Activated CD8-positive, alpha-beta memory T cell treated with anti-CD3 and anti-CD28 coated beads, Interleukin-2, amount 10 ng/mL, durations not matched to agents 7 days and 5 days (primary cell): Measurements from ENCODE around the gene NCAPG2. TPM values are rescaled to one million over a fixed set of nuclear protein-coding genes. Genes with fewer than 3 reads are reported as not detected.

Experiments used
- ATAC-seq: fragments of 150-1000 bp; cut with Tn5 transposase; one replicate; pipeline ENCODE4 v1.10.0; 2021; ENCODE audit warnings: moderate library complexity
- CTCF ChIA-PET: fragments of 350-600 bp; sonication (Branson Sonifier 250); formaldehyde crosslinking; loops from one replicate; lab custom pipeline; 2021; ENCODE audit warnings: antibody characterized with exemption; lab: Charles Lee
- DNase-seq: peaks from one replicate; pipeline ENCODE4 v3.0.0-alpha.2; 2020
- H3K27ac Mint-ChIP-seq: one replicate; pipeline ENCODE4 v1.8.0; 2021; ENCODE audit warnings: mild to moderate bottlenecking, mixed read lengths
- H3K27me3 Mint-ChIP-seq: one replicate; pipeline ENCODE4 v1.8.0; 2021; ENCODE audit warnings: mixed read lengths
- H3K36me3 Mint-ChIP-seq: one replicate; pipeline ENCODE4 v1.8.0; 2021; ENCODE audit warnings: mild to moderate bottlenecking, mixed read lengths
- H3K4me1 Mint-ChIP-seq: one replicate; pipeline ENCODE4 v1.8.0; 2021; ENCODE audit warnings: mixed read lengths
- H3K4me3 Mint-ChIP-seq: one replicate; pipeline ENCODE4 v1.8.0; 2021; ENCODE audit warnings: mild to moderate bottlenecking, moderate library complexity, mixed read lengths
- H3K9me3 Mint-ChIP-seq: one replicate; pipeline ENCODE4 v1.8.0; 2022; ENCODE audit warnings: low read depth, mixed read lengths
- total RNA-seq, 2 experiments: library from RNA; stranded (reverse); gene quantifications; one replicate each; pipeline ENCODE4 v1.2.3, GENCODE V29; 2021

NCAPG2 gene
- total RNA-seq, 2 experiments from 2014 or later: 146 to 182 TPM

DNA sequence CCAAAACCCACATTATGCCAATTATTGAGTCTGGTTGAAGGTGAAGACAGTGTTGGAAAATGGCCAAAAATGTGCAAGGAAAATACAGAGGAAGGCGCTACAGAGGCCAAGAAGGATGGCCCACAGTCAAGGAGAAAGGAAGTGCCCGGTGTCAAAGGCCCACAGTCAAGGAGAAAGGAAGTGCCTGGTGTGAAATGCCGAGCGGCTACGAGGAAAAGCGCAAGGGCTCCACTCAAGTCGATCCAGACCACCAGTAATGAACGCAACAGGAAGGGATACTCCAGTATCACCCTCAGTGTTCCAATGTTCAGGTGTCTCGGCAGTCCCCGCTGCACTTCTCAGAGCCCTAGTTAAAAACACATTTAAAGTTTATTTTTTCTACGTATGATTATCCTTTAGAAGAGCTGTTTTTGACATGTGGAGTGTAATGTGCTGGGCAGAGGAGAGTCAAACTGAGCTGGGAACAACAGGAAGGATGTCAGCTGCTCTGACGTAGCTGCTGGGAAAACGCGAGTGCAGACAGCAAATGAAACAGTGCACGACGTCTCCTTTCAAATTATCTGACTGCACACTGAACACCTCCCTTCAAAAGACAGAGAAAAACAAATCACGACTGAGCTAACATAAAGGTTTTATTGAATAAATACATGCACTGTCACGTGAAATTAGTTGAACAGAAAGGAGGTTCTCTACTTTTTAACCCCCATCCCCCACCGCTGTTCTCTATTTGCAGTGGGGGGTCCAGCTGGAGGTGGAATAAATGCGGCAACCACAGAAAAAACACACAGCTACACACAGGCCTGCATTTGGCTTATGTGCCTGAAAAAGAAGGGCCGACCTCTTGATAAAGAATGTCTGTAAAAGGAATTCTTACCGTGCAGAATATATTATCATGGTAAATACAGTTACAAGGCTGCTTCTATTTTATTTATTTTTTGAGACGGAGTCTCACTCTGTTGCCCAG lies 26.1 kb upstream of the NCAPG2 start:
- H3K4me3 Mint-ChIP-seq: no peak overlapping the region
- H3K9me3 Mint-ChIP-seq: no peaks in the 10 kb centered on the region
- H3K27ac Mint-ChIP-seq: no peak overlapping the region
- DNase-seq: peak; percentile 19
- H3K27me3 Mint-ChIP-seq: no peaks in the 10 kb centered on the region
- CTCF ChIA-PET: no interaction called here
- peaks cover 28% of the 10 kb centered on the region for H3K36me3 Mint-ChIP-seq
- peaks cover 7% of the 10 kb centered on the region for H3K4me1 Mint-ChIP-seq
- ATAC-seq: no peak

DNA sequence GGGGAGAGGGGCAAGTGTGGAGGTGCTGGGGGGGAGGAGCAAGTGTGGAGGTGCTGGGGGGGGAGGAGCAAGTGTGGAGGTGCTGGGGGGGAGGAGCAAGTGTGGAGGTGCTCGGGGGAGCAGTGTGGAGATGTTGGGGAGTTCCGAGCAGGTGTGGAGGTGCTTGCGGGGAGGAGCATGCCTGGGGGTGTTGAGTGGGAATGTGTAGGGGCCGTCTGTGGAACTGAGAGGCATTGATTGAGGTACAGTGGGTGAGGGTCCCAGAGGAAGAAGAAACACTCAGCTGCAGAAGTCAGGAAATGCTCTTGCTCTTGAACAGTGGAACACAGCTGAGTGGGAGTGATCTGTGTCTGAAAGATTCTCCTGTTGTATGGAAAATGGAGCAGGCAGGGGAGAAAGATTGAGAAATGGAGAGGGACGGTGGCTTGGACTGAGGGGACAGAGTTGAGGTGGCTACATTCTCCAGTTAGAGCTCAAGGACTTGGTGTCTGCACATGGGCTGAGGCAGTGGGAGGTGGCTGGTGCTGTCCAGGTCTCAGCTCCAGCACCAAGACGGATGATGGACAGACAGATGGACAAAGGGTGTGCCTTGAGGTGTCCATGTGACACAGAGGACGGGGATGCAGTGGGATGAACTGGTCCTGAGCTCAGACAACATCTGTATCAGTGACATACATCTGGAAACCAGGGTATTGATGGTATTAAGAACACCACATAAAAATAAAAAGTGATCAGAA lies 25.2 kb upstream of the NCAPG2 start:
- ATAC-seq (no peak), DNase-seq (peak; percentile 31)
- Mint-ChIP-seq H3K27me3 (no peaks in the 10 kb centered on the region), H3K4me1 (peaks cover 7% of the 10 kb centered on the region), H3K4me3 (no peak overlapping the region), H3K27ac (peak overlapping the region; percentile 3), H3K9me3 (no peaks in the 10 kb centered on the region), H3K36me3 (peaks cover 21% of the 10 kb centered on the region)
- CTCF ChIA-PET: no interaction called here

DNA sequence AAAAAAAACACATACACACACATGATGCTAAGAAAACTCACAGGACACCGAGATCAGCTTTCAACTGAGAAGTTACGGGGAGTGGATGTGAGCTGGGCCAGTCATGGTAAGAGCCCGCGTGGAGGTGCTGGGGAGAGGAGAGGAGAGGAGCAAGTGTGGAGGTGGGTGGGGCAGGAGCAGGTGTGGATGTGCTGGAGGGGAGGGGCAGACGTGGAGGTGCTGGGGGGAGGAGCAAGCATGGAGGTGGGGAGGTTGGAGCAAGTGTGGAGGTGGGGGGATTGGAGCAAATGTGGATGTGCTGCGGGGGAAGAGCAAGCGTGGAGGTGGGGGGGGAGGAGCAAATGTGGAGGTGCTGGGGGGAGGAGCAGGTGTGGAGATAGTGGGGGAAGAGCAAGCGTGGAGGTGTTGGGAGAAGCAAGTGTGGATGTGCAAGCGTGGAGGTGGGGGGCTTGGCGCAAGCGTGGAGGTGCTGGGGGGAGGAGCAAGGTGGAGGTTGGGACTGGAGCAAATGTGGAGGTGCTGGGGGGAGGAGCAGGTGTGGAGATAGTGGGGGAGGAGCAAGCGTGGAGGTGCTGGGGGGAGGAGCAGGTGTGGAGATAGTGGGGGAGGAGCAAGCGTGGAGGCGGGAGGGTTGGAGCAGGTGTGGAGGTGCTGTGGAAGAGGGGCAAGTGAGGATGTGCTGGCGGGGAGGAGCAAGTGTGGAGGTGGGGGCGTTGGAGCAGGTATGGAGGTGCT lies 24.5 kb upstream of the NCAPG2 start:
- H3K4me1 Mint-ChIP-seq: peaks cover 7% of the 10 kb centered on the region
- peaks cover 18% of the 10 kb centered on the region for H3K36me3 Mint-ChIP-seq
- no peak overlapping the region for H3K4me3 Mint-ChIP-seq
- H3K9me3 Mint-ChIP-seq: no peaks in the 10 kb centered on the region
- CTCF ChIA-PET: no interaction called here
- ATAC-seq: no peak
- H3K27me3 Mint-ChIP-seq: no peaks in the 10 kb centered on the region
- no peak overlapping the region for H3K27ac Mint-ChIP-seq
- DNase-seq: peak; percentile 31

DNA sequence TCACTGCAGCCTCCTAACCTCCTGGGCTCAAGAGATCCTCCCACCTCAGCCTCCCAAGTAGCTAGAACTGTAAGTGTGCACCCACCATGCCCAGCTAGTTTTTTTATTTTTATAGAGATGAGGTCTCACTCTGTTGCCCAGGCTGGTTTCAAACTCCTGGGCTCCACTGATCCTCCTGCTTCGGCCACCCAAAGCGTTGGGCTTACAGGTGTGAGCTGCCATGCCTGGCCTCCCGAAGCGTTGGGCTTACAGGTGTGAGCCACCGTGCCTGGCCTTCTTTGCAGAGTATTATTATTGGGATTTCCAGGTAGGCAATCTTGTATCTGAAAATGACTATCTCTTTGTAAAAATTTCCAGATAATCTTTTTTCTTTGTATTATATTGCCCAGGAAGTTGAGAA lies 23.1 kb upstream of the NCAPG2 start:
- H3K9me3 Mint-ChIP-seq: no peaks in the 10 kb centered on the region
- peaks cover 16% of the 10 kb centered on the region for H3K36me3 Mint-ChIP-seq
- H3K27ac Mint-ChIP-seq: no peak overlapping the region
- no peak for DNase-seq
- no peaks in the 10 kb centered on the region for H3K27me3 Mint-ChIP-seq
- H3K4me3 Mint-ChIP-seq: no peak overlapping the region
- no peak for ATAC-seq
- CTCF ChIA-PET: no interaction called here
- peaks cover 3% of the 10 kb centered on the region for H3K4me1 Mint-ChIP-seq

DNA sequence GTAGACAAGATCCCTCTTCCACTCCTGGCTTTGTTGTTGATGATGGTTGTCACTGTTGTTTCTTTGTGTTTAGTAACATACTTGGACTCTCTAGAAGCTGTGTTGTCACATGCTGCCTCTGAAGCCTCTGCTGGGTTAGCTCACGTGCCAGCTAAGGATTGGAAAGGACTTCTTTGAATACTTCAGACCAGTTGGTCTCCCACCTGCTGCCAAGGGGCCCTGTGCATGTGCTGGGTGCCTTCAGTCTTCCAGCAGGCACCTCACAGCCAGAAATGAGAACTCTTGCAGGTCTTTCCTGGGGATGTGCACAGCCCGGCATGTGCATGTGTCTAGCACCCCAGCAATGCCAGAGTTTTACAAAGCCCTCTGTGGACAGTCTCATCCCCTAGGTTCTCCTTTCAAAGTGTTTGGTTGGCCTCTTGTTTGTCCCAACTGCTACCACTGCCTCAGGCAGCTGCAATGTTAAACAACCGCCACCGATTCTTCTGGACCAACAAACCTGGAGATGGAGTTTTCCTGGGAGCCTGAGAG lies 21.7 kb upstream of the NCAPG2 start:
- H3K9me3 Mint-ChIP-seq: no peaks in the 10 kb centered on the region
- CTCF ChIA-PET: interaction anchor here (0.8 to 0.9 kb wide), 2 partner anchors 8 to 11 kb away, joined by 3 read pairs; no protein-coding TSS in a partner anchor

DNA sequence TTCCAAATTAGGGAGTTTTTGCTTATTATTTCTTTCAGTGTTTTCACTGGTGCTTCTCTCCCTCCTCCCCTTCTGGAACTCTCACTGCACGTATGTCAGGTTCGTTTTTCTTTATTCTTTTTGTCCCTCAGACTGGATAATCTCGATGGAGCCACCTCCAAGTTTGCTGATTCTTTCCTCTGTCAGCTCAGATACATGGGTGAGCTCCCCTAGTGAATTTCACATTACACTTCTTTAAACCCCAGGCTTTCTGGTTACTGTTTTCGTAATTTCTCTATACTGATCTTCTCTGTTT lies 20.8 kb upstream of the NCAPG2 start:
- H3K27me3 Mint-ChIP-seq: no peaks in the 10 kb centered on the region
- CTCF ChIA-PET: no interaction called here
- DNase-seq: no peak
- H3K27ac Mint-ChIP-seq: peak overlapping the region; percentile 37
- H3K4me1 Mint-ChIP-seq: no peaks in the 10 kb centered on the region
- ATAC-seq: no peak
- H3K36me3 Mint-ChIP-seq: peaks cover 9% of the 10 kb centered on the region
- H3K4me3 Mint-ChIP-seq: no peak overlapping the region
- no peaks in the 10 kb centered on the region for H3K9me3 Mint-ChIP-seq

More for the DNA sequence above, 21.7 kb upstream of the NCAPG2 start:
- no peak overlapping the region for H3K27ac Mint-ChIP-seq
- H3K36me3 Mint-ChIP-seq: peaks cover 14% of the 10 kb centered on the region
- no peak overlapping the region for H3K4me3 Mint-ChIP-seq
- DNase-seq (peak; percentile 37), ATAC-seq (no peak)
- no peaks in the 10 kb centered on the region for H3K27me3 Mint-ChIP-seq
- H3K4me1 Mint-ChIP-seq: peaks cover 3% of the 10 kb centered on the region

DNA sequence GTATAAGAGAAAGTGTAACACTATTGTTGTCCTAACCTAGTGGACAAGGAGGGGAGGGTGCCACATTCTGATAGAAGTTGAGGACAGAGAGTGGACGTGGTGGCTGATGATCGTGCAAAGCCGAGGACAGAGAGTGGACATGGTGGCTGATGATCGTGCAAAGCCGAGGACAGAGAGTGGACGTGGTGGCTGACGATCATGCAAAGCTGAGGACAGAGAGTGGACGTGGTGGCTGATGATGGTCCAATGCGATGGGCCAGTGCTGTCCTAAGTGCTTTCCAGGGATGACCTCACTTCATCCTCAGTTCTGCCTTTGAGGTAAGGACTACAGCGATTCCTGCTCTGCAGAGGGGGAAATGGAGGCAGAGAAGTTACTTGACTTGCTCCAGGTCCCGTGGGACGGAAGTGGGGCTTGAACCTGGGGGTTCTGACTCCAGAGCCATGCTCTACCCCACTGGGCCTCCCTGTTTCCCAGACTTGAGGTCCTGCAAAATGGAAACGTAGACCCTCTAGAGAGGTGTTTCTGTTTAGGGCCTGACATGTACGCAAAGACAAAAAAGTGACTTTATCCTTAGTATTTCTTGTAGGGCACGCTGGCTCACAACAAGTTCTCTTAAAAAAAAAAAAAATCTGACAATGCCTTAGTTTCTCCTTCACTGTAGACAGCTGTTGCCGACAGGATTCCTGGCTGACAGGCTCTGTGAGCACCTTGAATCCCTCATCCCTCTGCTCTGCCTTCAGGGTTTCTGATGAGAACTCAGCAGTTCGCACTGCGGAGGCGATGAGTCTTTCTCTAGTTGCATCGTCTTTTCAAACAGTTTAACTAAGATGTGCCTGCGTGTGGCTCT lies 20.3 kb upstream of the NCAPG2 start:
- no peaks in the 10 kb centered on the region for H3K9me3 Mint-ChIP-seq
- DNase-seq: no peak
- CTCF ChIA-PET: no interaction called here

DNA sequence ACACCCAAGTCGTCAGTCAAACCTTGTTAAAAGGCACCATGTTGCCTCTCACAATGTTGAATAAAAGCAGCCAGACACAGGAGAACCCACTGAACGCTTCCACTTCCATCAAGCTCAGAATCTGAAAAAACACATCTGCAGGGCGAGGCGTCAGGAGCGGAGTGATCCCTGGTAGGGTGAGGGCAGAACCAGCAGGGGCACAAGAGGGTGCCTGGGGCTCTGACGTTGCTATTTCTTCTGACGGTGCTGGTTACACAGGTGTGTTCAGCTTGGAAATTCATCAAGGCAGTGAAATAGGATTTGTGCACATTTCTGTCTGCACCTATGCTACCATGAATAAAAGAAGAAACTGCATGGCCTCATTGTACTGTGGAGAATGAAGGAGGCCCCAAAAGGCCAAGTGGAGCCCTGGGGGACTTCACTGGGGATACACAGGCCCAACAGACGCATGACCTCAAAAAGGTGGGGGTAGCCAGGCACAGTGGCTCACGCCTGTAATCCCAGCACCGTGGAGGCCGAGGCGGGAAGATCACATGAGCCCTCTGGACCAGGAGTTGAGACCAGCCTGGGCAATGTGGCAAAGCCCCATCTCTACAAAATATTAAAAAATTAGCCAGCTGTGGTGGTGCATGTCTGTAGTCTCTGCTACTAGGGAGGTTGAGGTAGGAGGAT lies 19.2 kb upstream of the NCAPG2 start:
- no peak overlapping the region for H3K27ac Mint-ChIP-seq
- H3K36me3 Mint-ChIP-seq: no peaks in the 10 kb centered on the region
- no peaks in the 10 kb centered on the region for H3K4me1 Mint-ChIP-seq
- peaks cover 4% of the 10 kb centered on the region for H3K27me3 Mint-ChIP-seq
- no peak overlapping the region for H3K4me3 Mint-ChIP-seq
- peak; percentile 37 for DNase-seq
- no peak for ATAC-seq
- H3K9me3 Mint-ChIP-seq: no peaks in the 10 kb centered on the region
- CTCF ChIA-PET: no interaction called here

More for the DNA sequence above, 20.3 kb upstream of the NCAPG2 start:
- Mint-ChIP-seq H3K36me3 (peaks cover 4% of the 10 kb centered on the region), H3K4me1 (no peaks in the 10 kb centered on the region), H3K4me3 (no peak overlapping the region), H3K27ac (no peak overlapping the region), H3K27me3 (no peaks in the 10 kb centered on the region)
- ATAC-seq: no peak

DNA sequence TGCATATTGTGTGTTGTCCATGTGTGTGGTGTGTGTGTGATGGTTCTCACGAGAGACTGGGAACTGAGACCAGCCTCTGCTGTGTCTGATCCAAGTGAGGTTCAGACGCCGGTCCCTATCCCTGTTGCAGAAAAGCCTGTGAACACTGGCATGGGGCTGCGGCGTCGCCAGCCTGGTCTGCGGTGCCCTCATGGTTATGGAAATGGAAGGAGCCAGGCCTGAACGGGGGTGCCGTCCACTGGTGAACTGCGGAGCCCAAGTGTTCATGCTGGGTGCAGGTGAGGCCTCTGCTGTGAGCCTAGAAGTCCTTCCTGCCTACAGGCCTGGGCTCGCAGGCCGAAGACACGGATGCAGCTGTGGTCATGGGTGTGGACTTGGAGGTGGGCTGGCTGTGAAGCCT lies 18.7 kb upstream of the NCAPG2 start:
- CTCF ChIA-PET: no interaction called here
- H3K4me1 Mint-ChIP-seq: no peaks in the 10 kb centered on the region
- DNase-seq (peak; percentile 34), ATAC-seq (no peak)
- no peaks in the 10 kb centered on the region for H3K36me3 Mint-ChIP-seq
- H3K27me3 Mint-ChIP-seq: peaks cover 10% of the 10 kb centered on the region
- no peak overlapping the region for H3K27ac Mint-ChIP-seq
- no peaks in the 10 kb centered on the region for H3K9me3 Mint-ChIP-seq
- H3K4me3 Mint-ChIP-seq: no peak overlapping the region

DNA sequence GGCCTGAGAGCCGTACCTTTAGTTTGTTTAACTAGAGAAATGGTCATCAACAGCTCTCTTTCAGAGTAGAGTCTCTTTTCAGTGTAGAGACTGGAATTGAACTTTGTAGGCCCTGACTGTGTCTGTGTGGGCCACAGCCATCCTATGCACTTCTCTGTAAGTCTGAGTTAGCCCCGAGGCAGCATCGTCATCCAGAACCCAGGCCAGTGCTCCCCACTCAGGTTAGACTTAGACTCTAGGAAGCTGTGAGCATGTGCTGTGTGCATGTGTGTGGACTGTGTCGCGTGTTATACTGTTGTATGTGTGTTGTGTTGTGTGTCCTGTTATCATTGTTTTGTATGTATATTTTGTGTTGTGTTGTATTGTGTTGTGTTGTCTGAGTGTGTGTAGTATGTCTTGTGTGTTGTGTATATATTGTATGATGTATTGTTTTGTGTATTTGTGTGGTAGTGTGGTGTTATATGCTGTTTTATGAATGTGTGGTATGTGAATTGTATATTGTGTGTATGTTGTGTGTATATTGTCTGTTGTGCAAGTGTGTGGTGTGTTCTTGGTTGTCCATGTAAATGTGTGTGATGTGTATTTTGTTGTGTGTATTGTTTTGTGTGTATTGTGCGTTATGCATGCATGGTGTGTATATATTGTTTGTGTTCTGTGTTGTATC lies 18.1 kb upstream of the NCAPG2 start:
- ATAC-seq (peak; percentile 20), DNase-seq (peak; percentile 21)
- H3K27me3 Mint-ChIP-seq: peaks cover 13% of the 10 kb centered on the region
- H3K4me1 Mint-ChIP-seq: no peaks in the 10 kb centered on the region
- CTCF ChIA-PET: no interaction called here
- no peaks in the 10 kb centered on the region for H3K9me3 Mint-ChIP-seq
- H3K27ac Mint-ChIP-seq: no peak overlapping the region
- H3K4me3 Mint-ChIP-seq: no peak overlapping the region
- H3K36me3 Mint-ChIP-seq: no peaks in the 10 kb centered on the region

DNA sequence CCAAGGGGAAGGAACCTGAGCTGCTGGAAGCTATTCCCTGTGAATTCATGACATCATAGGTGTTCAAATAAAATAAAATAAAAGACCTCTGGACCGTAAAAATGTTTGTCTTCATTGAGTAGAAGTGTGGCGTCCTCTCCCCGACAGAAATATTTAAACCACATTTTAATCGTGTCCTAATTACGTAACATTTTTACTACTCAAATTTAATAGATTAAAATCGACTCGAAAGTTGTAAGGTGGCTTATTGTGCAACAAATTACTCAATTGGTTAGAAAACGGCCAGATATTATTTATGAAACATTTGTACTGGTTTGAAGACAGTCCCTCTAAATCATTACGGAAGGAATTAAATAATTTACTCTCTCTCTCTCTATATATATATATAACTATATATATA lies 15.5 kb upstream of the NCAPG2 start:
- ATAC-seq: no peak

DNA sequence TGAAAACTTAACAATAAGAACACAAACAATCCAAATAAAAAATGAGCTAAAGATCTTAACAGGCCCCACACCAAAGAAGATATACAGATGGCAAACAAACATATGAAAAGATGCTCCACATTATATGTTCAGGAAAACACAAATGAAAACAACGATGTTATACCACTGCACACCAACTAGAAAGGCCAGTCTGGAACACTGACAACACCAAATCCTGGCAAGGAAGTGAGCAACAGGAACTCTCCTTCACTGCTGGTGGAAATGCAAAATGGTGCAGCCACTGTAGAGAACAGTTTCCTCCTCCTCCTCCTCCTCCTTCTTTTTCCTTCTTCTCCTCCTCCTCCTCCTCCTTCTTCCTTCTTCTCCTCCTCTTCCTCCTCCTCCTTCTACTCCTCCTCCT lies 12.2 kb upstream of the NCAPG2 start:
- Mint-ChIP-seq H3K27ac (no peak overlapping the region), H3K27me3 (peaks cover 37% of the 10 kb centered on the region), H3K4me3 (no peak overlapping the region), H3K4me1 (peaks cover 5% of the 10 kb centered on the region), H3K36me3 (no peaks in the 10 kb centered on the region), H3K9me3 (no peaks in the 10 kb centered on the region)
- no peak for DNase-seq
- CTCF ChIA-PET: no interaction called here
- ATAC-seq: no peak

More for the DNA sequence above, 15.5 kb upstream of the NCAPG2 start:
- no peak overlapping the region for H3K27ac Mint-ChIP-seq
- no peaks in the 10 kb centered on the region for H3K36me3 Mint-ChIP-seq
- H3K9me3 Mint-ChIP-seq: no peaks in the 10 kb centered on the region
- no peak for DNase-seq
- CTCF ChIA-PET: no interaction called here
- no peak overlapping the region for H3K4me3 Mint-ChIP-seq
- H3K4me1 Mint-ChIP-seq: no peaks in the 10 kb centered on the region
- peaks cover 29% of the 10 kb centered on the region for H3K27me3 Mint-ChIP-seq
